NB4 (cell line): ENCODE results near the gene FRMD4B.

Experiments used
- DNase-seq: peaks from one replicate; pipeline ENCODE4 v3.0.0; 2010; ENCODE audit warnings: low read depth
- H3K4me3 ChIP-seq: one replicate; pipeline ENCODE4 v1.5.1; 2011; ENCODE audit warnings: mild to moderate bottlenecking, low read depth, low read length, moderate library complexity
- MYC ChIP-seq: IDR thresholded peaks from 2 replicates; pipeline ENCODE4 v1.6.1; 2011; ENCODE audit warnings: low read depth, low read length
- POLR2A ChIP-seq: IDR thresholded peaks from 2 replicates; pipeline ENCODE4 v1.6.1; 2011; ENCODE audit warnings: mild to moderate bottlenecking; ENCODE audit not compliant: insufficient read length; ENCODE audit errors: extremely low read depth
- TF ChIP-seq, protein P1 (sequence below): IDR thresholded peaks from 2 replicates; pipeline ENCODE4 v1.6.1; 2011; ENCODE audit warnings: low read depth, low read length
- TF ChIP-seq, protein P2 (sequence below): IDR thresholded peaks from one replicate; pipeline ENCODE4 v1.5.1; 2012; ENCODE audit warnings: low read depth, low read length

The FRMD4B gene

GRCh38 chr3:69292185-69292584 is 93.7 kb downstream of the FRMD4B start:
- no peak overlapping the region for H3K4me3 ChIP-seq
- no peak for DNase-seq
- TF ChIP-seq POLR2A (no peak), MYC (no peak)
- TF ChIP-seq, protein P1, sequence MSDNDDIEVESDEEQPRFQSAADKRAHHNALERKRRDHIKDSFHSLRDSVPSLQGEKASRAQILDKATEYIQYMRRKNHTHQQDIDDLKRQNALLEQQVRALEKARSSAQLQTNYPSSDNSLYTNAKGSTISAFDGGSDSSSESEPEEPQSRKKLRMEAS: no peak
- TF ChIP-seq, protein P2, sequence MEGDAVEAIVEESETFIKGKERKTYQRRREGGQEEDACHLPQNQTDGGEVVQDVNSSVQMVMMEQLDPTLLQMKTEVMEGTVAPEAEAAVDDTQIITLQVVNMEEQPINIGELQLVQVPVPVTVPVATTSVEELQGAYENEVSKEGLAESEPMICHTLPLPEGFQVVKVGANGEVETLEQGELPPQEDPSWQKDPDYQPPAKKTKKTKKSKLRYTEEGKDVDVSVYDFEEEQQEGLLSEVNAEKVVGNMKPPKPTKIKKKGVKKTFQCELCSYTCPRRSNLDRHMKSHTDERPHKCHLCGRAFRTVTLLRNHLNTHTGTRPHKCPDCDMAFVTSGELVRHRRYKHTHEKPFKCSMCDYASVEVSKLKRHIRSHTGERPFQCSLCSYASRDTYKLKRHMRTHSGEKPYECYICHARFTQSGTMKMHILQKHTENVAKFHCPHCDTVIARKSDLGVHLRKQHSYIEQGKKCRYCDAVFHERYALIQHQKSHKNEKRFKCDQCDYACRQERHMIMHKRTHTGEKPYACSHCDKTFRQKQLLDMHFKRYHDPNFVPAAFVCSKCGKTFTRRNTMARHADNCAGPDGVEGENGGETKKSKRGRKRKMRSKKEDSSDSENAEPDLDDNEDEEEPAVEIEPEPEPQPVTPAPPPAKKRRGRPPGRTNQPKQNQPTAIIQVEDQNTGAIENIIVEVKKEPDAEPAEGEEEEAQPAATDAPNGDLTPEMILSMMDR: no peak

DNA sequence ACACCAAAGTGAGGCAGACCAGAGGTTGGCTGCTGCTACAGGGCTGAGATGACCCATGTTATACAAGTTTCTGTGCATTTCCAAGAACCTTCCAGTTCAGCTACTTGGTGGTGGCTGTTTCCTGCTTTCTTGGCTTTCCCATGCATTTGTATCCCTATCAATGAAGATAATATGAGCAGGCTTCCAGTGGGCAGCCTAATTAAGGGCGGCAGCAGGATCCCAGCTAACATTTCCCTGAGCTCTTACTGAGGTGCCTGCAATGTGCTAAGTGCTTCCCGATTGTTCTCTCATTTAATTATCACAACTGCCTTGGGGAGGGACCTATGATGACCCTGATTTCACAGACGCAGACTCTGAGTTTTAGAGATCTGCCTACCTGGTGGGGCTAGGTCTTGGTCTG is 95.5 kb downstream of the FRMD4B start:
- TF ChIP-seq MYC: no peak
- TF ChIP-seq, protein P2: no peak
- TF ChIP-seq, protein P1: no peak
- TF ChIP-seq POLR2A: no peak
- no peak for DNase-seq
- H3K4me3 ChIP-seq: no peak overlapping the region

GRCh38 chr3:69290006-69290405 is 95.9 kb downstream of the FRMD4B start:
- DNase-seq: no peak
- TF ChIP-seq, protein P1: no peak
- TF ChIP-seq, protein P2: no peak
- TF ChIP-seq MYC (no peak), POLR2A (no peak)
- H3K4me3 ChIP-seq: no peak overlapping the region

DNA sequence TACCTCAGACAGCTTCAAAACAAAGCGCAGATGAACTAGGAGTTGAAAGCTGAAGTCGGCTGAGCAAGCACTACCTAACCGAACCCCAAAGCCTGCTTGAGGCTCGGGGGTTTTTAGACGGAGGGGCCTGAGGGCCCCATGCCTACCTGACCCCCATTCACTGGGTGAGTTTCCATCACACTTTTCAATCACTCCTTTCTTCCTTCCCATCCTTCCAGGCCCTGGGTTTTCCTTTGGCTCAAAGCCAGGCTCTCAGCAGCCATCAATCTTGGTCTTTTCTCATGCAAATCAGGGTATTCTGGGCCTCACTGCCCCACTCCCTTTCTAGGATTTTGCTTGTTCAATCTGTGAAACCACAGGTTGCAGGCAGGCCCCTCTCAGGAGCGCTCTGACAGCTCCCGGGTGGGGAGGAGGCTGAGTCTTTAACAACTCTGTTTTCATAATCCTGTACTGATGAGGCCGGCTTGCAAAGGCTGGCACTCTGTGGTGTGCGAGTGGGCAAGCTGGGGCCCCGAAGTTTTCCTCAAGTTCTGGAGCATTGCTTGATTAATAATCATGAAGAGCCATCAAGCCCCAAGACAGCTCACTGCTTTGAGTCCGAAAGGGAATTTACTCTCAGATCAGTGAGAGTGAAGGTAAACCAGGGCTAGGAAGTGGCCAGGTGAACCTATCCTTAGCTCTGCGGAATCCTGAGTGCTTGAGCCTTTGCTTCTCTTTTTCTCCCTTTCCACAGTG is 97.6 kb downstream of the FRMD4B start:
- no peak for DNase-seq
- TF ChIP-seq POLR2A: no peak
- no peak for TF ChIP-seq MYC
- TF ChIP-seq, protein P2: no peak
- TF ChIP-seq, protein P1: no peak
- H3K4me3 ChIP-seq: no peak overlapping the region

DNA sequence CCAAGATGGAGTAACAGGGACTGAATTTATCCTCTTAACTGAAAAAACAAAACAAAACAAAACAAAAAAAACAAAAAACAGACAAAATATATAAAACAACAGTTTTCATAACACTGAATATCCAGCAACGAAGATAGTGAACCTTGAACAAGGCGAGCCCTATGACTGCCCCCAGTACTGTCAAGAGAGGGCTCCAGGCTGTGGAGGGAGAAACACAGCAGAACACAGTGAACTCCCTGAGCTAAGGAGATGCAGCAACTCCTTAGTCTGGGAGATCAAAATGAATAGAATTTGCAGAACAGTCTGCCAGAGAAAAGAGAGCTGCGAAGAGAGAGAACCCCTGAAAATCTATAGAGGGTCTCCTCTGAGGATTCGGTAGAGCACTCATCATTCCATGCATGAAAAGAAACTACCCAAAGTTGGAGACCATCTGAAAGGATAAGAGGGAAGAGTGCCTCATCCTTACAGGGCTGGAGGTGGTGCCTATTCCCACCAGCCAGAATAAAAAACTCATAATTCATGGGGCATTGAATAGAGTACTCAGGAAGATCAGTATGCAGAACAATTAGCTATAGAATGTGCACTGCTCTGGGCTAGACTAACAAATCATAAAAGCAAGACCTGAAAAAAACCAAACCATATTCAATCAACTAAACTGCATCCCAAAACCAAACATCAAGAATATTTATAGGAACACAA is 101.8 kb downstream of the FRMD4B start:
- DNase-seq: no peak
- TF ChIP-seq POLR2A: no peak
- TF ChIP-seq, protein P2: no peak
- TF ChIP-seq MYC: no peak
- TF ChIP-seq, protein P1: no peak
- no peak overlapping the region for H3K4me3 ChIP-seq
